SU-DHL-6 (cell line): ENCODE data around the gene CFAP251.

Experiments
- CTCF ChIP-seq: fragments of 200-600 bp; sonication (generic); IDR thresholded peaks from one replicate; pipeline ENCODE4 v1.5.1; 2017; ENCODE audit warnings: antibody characterized with exemption, mild to moderate bottlenecking, low read length, moderate library complexity; ENCODE audit not compliant: insufficient read depth, poor library complexity, severe bottlenecking
- EZH2phosphoT487 ChIP-seq: fragments of 200-600 bp; sonication (generic), shearing (Covaris generic); conservative IDR thresholded peaks from 2 replicates; pipeline ENCODE4 v1.6.1; 2018; ENCODE audit warnings: mild to moderate bottlenecking, antibody characterized with exemption, low read length, moderate library complexity, mixed read lengths

- TF ChIP-seq CTCF (no peak), EZH2phosphoT487 (no peak)
These were observed 133.9 kb downstream of the CFAP251 start for GRCh38 chr12:122052285-122052684.
